Putamen (tissue), 1 donor: ENCODE measurements around the gene AUTS2.

Source experiments
- DNase-seq: peaks from one replicate; pipeline ENCODE4 v3.0.0-alpha.2; 2016; ENCODE audit warnings: low spot score

The AUTS2 gene

DNA sequence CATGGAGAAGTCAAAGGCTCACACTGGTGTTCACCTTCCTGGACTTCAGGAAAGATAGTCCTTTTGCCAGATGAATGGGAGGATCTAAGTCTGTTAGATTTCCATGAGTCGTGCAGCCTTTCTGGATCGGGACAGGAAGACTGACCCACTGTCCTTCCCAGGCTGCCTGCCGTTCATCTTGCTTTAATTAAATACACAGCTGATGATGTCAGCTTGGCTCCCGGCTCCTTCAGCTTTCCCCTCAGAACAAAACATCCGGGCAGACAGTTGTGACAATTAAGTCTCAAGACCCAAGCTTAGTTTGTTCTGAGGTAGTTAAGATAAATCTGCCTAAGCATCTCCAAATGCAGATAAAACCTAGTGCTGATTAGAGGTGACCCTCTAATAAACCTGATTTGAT lies 58.6 kb downstream of the AUTS2 start:
- no peak for DNase-seq

DNA sequence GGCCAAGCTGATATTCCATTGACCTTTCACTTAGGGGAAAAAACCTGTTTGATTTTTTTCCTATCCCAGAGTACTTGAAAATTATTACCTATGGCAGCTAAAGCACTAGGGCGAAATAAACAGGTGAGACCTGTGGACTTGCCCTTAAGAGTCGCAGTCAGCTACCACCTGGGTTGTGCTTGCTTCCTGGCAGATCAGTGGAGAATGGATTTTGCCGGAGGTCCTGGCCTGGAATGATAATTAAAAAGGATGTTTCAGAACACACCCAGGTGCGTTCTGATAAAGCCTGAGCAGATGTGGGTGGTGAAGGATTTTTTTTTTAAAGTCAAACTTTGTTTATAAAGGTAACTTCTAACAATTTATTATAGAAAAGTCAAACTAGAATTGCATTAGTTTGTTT lies 59.1 kb downstream of the AUTS2 start:
- no peak for DNase-seq

DNA sequence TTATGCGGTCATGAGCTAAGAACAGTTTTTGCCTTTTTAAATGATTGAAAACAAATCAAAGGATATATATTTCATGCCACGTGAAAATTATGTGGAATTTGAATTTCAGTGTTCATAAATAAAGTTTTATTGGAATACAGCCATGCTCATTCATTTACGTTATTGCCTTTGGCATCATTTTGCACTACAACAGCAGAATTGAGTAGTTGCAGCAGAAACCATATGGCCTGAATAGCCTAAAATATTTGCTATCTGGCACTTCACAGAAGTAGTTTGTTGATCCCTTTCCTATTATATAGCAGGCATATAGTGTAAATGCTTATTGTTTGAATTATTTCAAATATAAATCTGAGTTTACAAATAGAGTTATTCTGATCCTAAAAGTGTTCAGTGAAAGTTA lies 59.7 kb downstream of the AUTS2 start:
- DNase-seq: no peak

DNA sequence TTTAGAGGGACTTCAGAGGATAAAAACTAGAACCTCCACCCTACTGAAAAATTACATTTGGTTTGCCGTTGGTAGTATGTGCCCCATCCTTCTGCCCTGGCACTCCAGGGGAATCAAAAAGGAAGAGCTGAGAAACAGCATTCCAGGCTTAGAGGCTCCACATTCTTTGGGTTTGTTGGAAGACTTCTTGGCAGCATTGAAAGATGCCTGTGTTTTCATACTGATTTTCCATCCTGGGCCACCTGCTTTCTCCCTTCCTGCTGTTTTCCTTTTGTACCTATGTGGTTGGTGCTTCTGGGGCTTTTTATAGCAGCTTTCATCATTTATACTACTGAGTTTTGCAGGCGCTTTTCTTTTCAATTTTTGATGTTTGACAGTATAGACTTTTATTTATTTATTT lies 61.7 kb downstream of the AUTS2 start:
- DNase-seq: no peak

DNA sequence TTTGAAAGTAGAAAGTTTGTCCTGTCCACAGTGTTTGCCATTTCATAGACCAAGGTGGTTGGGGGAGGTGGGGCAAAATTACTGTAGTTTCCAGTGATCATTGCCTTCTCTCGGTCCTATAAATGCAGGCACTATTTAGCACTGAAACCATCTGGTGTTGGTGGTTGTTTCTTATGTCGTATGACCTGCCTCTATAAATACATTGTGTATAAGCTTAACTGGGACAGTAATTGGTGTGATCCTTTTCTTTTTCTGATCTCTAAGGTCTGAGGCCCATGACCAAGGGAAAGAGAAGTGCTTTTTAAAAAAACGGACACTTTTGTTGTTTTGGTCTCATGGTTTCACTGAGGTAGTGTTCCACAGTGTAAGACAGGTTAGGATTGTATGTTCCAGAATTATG lies 63.1 kb downstream of the AUTS2 start:
- DNase-seq: no peak

DNA sequence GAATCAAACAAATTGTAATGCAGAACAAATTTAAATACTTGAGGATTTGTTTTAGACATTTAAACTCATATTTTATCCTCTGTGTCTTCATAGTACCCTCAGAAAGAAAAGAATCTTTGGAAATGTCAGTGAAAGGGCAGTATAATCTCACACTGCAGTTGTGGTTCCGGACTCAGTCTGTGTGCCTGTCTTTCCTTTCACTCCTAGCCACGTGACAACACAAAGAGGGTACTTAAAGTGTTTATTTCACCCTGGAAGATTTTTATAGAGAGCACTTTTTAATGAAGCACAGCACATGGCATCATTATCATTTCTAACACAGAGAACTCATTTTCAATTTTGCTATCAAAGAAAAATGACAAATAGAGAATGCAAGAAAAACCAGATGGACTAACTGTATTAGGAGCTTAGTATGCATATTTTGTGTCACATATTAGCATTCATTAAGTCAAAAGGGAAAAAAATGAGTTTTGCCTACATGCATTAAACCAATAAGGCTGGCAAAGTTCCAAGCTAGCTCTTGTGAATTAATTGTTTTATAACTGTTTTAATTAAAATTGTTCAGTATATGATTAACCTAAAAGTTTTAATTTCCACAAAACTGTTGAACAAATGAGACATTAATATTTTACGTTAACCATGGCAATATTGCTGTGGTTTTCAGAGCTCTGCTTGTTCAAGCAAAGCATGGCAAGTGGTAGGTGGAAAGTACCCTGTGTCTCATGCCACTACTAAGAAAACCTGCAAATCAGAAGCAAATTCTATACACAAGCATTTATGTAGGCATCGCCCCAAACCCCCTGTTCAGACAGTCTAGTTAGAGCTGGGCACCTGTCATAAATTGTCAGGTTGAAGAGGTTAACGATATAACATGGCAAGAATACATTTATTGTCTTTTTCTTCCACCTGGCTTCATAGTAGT lies 65.9 kb downstream of the AUTS2 start:
- no peak for DNase-seq

DNA sequence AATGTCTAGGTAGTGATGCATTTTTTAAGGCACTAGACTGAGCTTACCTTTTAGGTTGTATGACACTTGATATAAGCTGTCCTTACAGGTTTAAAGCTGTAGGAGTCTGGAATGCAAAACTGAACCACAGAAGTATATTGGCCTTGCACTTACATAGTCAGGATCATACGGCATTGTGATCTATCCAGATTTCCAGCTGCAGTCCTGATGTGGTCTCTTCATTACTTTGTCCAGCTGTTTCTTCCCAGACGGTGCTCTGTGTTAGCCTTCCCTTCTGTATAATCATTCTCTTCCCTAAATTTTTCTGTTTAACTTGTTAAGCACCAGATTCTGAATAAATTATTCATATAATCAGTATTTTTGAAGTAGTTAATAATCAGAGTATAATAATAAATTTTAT lies 67.1 kb downstream of the AUTS2 start:
- no peak for DNase-seq

DNA sequence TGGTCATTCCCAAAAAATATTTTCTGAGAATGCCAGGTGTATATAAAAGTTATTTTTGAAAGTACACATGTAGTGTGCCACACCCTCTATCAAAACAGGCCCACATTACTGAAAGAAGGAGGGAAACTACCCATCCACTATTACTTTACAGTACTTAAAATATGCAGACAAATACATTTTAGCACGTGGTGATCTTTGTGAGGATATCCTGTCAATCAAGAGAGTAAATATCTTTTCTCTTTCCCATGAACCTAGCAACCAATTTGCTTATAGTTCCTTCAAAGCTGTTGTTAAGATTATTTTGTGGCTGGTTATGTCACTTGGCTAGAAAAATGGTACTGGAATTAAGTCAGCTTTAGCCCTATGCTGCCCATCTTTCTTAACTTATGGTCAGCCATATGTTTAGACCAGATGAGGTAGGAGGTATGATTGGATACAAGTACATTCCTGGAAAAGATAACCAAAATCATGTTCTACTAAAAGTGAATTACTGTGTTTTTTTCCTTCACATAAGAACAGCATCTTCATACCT lies 70.1 kb downstream of the AUTS2 start:
- DNase-seq: no peak

DNA sequence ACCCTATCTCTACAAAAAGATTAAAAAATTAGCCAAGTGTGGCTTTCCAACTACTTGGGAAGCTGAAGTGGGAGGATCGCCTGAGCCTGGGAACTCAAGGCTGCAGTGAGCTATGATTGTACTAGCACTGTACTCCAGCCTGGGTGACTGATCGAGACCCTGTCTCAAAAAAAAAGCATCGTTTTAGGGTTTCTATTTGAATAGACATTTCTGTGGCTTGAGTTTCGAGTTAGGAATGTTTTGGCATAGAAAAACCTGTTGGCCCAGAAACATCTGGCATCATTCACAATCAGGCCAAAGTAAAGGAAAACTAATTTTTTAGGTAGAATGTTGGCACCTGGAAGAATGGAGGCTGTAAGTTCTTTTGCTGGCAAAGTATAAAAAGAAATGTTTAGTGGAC lies 72.4 kb downstream of the AUTS2 start:
- DNase-seq: no peak

DNA sequence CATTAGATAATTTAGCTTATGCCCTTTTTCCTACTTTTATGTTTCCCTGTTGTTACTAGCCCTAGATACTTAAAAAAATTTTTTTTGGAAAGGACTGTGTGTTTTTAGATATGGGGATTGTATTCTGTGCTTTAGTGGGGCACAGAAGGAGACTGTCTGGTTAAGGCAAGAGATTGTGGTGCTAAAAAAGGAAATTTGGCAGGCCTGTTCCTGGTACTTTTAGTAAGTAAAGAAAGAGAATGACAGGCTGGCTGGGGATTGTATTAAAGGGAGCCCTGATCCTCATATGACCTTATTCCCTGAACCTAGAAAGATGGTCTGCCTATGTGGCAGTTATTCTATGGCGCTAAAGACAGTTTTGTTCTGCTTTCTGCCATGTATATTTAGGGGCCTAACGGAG lies 74.8 kb downstream of the AUTS2 start:
- no peak for DNase-seq

DNA sequence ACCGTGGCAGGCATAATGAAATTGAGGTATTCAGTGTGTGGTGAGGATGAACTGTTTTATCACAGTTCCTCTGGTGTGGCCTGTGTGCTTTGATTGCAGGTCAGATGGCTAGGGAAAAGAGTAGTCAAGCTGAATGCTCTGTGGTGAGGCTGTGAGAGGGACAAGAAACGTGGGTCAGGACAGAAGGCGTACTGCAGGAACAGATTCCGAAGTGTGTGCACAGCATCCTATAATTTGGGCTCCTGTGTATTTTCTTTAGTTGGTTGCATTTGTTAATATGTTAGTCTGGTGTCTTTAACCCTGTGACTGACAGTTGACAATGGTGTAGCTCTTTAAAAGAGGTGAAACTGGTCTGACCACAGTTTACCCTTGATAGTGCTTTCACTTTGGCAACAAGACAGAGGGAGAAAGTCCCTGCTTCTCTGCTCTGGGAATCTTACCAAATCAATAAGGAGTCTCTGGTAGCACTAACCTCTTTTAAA lies 76.5 kb downstream of the AUTS2 start:
- DNase-seq: no peak

DNA sequence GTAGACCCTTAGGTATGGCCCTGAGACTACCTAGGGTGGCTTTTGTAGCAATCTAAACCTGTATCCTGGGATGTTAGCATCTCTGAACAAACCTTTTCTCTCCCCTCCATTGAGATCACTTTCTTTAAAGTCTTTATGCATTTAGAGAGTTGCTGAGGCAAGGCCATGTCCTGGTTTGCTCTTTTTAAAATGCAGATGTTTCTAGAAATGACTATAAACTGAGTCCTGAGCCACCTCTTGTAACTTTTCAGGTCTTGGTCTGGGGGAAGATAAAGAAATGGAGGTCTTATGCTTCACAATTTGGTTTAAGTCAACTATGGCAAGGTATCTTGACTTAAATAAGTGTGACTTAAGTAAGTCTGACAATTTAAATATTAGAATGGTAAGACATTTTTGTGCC lies 78.0 kb downstream of the AUTS2 start:
- no peak for DNase-seq

DNA sequence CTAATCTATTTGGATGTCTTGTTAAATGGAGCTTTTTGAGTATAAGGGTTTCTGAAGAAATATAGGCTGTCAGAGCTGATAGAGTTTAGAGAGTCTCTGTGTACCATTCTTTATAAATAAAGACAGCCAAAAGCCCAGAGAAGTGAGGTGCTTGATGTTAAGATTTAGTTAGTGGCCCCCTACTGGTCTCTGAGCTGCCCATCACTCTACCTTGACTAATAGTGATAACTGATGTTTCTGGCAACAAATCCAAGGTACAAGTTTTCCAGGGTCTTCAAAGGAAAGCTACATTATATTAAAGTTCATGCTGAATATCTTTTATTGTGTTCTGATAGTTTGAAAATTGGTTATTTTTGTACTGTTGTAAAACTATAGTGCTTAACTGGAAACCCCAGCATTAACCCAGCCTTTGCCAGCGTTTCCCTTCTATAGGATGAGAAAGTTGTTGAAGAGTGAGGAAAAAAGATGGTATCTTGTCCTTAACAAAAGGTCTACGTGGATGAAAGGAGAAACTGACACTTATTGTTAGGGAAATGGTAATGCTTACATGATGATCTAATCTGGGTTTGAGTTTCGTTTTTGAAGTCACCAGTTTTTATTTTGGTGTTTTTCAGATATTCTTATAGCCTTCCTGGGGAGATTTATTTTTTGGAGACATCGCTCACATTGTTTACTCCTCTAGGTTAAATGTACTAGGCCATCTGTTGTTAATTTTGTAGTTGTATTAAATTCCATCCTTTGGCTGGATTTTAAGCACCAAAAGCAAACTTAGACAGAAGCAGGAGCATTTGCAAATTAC lies 79.0 kb downstream of the AUTS2 start:
- DNase-seq: no peak

DNA sequence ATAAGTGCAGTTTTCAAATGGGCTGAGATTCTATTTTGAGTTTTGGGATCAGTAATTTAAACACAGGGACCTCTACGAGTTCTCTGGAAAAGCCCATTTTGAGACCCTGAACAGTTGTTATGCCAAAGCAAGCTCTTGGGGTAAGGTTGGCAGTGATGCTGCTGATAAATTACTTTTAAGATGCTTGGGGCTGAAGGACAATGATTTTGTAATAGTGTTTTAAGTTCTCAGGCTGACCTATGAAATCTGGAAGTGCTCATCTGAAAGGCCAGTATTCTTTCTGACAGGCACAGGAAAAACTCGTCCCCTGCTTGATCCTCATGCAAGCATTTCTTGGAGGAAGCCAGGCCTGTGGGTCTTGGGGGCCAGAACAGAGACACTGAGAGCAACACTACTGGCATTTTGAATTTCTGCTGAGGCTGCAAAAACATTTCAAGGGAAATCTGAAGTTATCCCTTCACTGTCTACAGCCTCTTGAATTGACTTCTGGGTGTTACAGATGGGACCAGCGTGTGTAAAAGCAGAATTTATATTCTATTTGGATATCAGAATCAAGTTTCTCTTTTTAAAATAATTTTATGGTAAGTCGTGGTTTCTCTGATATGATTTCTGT lies 79.7 kb downstream of the AUTS2 start:
- DNase-seq: no peak

DNA sequence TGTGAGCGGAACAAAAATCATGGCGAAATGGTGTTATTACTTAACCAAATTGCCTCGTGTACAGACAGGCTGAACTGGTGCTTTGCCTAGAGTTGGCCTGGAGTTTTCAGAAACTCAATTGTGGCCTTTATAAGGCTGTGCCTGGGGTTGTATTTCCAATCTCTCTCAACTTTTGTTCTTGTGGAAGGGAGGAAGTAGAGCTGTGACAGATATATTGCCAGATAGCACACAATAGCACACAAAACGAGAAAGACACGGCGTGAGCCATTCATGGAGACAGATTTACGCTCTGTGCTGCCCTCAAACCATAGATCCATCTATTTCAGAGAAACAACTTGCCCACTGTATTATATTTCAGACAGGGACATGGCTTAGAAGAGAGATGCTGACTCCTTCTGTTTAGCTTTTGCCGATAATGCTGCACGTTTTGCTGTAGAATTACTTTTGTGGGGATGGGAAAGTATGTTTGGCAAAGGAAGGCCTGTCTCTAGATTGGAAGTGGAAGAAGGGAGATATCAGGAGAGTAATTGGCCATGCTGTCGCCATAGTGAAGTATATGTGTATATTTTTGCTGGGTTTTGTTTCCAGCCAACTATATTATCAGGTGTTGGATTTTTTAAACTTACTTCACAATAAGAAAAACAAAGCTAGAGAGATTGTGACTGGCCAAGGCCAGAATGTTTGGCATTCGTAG lies 80.4 kb downstream of the AUTS2 start:
- DNase-seq: no peak

DNA sequence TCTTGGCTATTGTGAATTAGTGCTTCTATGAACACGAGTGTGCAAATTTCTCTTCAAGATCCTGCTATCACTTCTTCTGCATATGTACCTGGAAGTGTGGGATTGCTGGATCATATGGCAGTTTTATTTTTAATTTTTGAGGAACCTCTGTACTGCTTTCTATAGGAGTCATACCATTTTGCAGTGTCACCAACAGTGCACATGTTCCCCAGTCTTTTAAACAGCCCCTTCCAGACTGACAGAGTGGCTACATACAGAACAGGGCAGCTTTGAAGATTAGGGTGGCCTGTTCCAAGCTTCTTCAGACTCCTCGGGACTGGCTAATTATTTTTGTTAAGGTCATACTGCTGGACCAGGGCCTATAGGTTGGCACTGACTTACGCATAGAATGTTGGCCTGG lies 82.9 kb downstream of the AUTS2 start:
- DNase-seq: no peak

DNA sequence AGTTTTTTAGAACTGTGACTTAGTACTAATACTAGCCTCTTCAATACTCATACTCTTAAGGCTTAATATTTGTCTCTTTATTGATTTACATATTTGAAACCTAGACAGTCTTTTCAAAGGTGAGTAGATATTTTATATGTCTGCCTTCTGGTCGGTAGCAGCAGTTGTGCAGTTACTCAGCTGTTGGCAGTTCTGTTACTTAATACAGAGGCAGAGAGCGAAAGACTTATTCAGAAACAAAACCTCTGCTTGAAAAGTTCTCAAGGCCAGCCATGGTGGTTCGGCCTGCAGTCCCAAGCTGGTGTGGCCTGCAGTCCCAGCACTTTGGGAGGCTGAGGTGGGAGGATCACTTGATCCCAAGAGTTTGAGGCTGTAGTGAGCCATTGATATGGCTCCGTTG lies 84.2 kb downstream of the AUTS2 start:
- DNase-seq: no peak

DNA sequence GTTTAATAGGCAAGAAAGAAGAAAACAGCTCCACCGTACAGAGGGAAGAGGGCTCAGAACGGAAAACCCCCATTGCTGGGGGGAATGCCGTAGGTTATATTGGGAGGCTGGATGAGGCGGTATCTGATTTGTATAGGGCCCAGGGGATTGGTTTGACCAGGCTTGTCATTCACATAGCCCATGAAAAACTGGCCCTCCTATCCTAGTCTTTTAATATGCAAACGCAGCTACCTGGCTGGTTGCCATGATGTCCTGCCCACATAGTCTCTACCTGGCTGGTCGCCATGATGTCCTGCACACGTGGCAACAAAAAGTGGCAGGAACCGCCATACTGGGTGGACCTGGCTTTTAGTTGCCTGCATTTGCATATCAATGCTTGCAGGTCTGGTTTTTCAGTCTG lies 84.7 kb downstream of the AUTS2 start:
- no peak for DNase-seq

DNA sequence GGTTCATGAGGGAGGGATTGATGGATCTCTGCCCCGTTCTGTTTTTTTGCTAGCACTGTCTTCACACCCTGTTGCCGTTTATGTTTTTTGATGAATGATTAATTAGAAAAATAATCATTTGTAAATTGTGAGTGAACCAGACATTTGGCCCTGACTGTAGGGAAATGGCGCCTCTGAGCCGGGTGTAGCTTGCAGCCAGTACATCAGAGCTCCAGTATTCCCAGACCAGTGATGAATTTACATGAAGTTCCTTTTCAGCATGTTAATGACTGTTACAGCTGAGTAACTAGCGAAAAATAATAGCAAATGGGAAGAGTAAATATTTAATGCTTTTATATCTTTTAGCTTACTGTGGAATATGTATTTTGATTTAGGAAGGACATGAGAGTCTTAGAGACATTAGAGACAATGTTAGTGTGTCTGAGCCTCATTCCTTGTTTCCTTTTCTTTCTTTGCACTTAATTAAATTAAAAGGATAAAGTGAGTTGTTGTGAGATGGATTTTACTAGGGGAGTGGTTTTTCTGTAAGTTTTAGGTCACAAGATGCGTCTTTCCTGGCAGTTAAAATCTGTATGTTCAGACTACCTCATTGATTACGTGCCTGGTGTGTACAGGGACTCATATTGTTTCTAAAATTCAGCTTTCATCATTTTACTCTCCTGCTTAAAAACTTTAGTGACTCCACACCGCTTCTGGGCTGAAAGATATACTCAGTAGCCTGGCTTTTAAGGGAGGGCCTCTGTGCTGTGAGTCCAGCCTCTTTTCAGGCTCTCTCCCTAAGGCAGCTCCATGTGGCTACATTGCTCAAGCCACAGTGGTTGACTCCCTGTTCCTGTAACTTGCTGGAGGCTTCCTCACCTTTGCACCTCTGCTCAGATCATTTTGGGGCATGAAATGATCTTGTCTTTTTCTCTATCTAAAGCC lies 86.4 kb downstream of the AUTS2 start:
- no peak for DNase-seq

DNA sequence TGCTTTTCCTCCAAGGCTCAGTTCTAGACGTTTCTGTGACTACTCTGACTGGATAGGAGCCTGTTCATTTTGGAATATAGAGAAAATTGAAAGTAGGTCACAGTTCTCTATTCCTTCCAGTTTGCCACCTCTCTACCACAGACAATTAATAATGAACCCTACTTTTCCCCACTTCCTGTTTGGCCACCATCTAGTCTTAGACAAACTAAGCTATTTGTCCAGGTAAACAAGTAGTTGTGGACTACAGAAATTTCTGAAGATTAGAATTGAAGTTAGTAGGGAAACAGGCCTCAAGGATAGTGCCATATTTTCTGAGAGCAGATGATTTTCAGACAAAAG lies 87.0 kb downstream of the AUTS2 start:
- no peak for DNase-seq

DNA sequence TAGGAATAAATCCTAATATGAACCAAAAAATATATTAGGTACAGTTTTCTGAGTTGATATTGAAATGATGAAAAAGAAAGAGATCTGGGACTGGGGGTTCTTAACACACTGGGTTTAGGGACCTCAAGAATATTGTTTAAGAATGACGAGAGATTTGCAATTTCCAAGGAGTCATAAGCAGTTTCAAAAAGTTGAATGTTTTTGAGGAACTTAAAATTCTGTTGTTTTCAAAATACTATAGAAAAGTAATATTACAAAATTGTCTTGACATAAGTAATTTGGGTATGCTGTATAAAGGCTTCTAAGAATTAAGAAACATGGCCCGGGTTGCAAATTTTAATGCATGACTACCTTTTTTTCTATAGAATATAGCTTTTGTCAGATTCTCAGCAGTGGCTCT lies 88.1 kb downstream of the AUTS2 start:
- no peak for DNase-seq
